Measurements from ENCODE around the gene IP6K2. TPM values are rescaled to one million over a fixed set of nuclear protein-coding genes. Genes with fewer than 3 reads are reported as not detected.

Gene IP6K2
- total RNA-seq, 1 donor from 2014 or later = 104 TPM

DNA sequence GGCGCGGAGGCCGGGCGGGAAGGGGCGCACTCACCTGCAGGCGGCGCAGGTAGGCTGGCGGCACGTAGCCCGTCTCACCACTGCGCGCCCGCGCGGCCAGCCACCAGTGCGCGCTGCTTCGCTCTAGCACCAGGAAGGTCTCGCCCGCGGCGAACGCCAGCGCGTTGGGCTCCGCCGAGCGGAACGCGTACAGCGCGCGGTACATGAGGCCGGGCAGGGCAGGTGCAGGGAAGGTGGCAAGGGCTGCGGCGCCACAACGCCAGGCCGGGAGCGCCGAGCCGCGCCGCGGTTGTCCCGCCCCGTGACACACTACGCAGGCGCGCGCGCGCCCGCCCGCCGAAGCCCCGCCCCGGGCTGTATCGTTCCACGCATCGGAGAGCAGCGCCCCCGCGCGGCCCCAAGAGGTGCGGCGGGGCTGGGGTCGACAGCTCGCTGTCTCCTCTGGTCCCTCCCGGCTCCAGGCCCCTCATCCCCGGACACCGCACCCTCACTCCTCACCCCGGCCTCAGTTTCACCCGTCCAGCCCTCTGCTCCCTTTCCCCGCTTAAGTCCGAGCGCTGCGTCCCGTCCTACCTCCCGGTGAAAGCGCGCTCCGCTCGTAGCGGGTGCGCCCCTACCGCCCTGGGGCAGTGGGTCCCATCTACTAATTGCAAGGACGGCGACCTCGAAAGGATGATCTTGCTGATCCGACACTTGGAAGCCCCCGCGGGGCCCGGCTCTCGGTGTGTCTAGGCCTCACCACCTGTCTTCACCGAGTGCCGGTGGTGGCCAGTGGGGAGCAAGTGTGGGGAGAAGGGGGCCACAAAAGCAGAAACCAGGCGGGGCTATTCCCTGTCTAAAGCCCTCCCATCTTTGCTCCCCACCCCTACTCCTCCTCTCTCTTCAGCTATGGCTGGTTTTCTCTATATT, 31.2 kb downstream of the IP6K2 start, which contains the start of gene NCKIPSD:
Gene NCKIPSD, minus strand, starts transcription at position 313 of the 909 bp plus-strand sequence. Its CDS starts 108 bp downstream, at position 205.
- Mint-ChIP-seq H3K27ac (ENCODE audit: unreplicated experiment) (peak within 1 kb of the TSS; percentile 90), H3K9me3 (ENCODE audit: unreplicated experiment) (no peaks in the 10 kb centered on the region), H3K4me1 (ENCODE audit: unreplicated experiment) (peaks cover 45% of the 10 kb centered on the region), H3K27me3 (ENCODE audit: unreplicated experiment) (no peaks in the 10 kb centered on the region), H3K4me3 (ENCODE audit: unreplicated experiment) (peak within 1 kb of the TSS; percentile 82), H3K36me3 (ENCODE audit: unreplicated experiment) (peaks cover 26% of the 10 kb centered on the region)
- DNase-seq (ENCODE audit: extremely low spot score, unreplicated experiment) = peak; percentile 96
- TF ChIP-seq, protein P1, sequence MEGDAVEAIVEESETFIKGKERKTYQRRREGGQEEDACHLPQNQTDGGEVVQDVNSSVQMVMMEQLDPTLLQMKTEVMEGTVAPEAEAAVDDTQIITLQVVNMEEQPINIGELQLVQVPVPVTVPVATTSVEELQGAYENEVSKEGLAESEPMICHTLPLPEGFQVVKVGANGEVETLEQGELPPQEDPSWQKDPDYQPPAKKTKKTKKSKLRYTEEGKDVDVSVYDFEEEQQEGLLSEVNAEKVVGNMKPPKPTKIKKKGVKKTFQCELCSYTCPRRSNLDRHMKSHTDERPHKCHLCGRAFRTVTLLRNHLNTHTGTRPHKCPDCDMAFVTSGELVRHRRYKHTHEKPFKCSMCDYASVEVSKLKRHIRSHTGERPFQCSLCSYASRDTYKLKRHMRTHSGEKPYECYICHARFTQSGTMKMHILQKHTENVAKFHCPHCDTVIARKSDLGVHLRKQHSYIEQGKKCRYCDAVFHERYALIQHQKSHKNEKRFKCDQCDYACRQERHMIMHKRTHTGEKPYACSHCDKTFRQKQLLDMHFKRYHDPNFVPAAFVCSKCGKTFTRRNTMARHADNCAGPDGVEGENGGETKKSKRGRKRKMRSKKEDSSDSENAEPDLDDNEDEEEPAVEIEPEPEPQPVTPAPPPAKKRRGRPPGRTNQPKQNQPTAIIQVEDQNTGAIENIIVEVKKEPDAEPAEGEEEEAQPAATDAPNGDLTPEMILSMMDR (IDR thresholded peaks at IDR 0.05) = peak; percentile 91

DNA sequence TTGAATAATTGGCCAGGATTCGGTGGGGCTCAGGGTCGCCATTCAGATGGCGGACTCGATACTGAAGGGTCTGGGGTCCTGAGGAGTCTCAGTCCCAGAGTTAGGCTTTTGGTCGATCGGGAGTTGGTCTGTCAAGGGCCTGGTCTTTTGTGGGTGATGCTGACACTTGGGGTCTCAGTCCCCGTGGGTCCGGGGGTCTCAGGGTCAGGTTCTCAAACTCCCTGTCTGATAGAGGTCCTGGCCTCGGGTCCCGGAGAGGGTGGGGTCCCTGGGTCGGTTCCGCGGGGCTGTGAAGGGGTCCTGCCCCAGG, 31.8 kb downstream of the IP6K2 start:
- DNase-seq (ENCODE audit: extremely low spot score, unreplicated experiment) = no peak
- TF ChIP-seq, protein P1 (IDR thresholded peaks at IDR 0.05) = no peak
- Mint-ChIP-seq H3K27me3 (ENCODE audit: unreplicated experiment) (no peaks in the 10 kb centered on the region), H3K27ac (ENCODE audit: unreplicated experiment) (peak overlapping the region; percentile 34), H3K36me3 (ENCODE audit: unreplicated experiment) (peaks cover 31% of the 10 kb centered on the region), H3K4me3 (ENCODE audit: unreplicated experiment) (peak overlapping the region; percentile 82), H3K9me3 (ENCODE audit: unreplicated experiment) (no peaks in the 10 kb centered on the region), H3K4me1 (ENCODE audit: unreplicated experiment) (peaks cover 45% of the 10 kb centered on the region)

DNA sequence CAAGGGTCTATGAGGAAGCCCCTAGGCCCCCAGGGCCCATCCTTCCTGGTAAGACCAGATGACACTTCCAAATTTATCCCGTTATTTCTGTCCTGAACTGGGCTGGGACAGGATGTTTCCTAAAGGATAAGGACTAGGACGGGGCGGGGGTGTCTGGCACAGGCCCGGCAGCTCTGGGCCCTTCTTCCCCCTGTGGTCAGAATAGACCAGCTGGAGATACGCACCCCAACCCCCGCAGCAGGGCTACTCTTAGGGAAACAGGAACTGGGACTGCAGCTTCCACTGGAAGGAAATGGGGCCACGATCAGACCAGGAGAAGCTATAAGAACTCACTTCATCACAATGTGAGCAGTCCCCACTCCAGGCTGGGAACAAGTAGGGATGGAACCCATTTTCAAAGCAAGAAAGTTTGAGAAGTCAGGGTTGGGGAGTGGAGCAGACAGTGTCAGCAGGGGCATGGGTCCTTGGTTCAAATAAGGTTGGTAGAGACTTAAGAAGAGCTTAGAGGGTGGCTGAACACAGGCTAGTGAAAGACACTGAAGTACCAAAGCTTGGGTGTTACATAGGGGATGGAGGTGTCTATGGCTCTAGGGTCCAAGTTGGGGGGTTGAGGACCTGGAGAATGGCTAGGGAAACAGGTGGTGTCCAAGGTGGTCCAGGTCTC, 32.4 kb downstream of the IP6K2 start:
- peaks cover 32% of the 10 kb centered on the region for H3K36me3 Mint-ChIP-seq (ENCODE audit: unreplicated experiment)
- peak overlapping the region; percentile 45 for H3K27ac Mint-ChIP-seq (ENCODE audit: unreplicated experiment)
- no peaks in the 10 kb centered on the region for H3K27me3 Mint-ChIP-seq (ENCODE audit: unreplicated experiment)
- H3K4me3 Mint-ChIP-seq (ENCODE audit: unreplicated experiment) = peak overlapping the region; percentile 82
- no peak for DNase-seq (ENCODE audit: extremely low spot score, unreplicated experiment)
- no peaks in the 10 kb centered on the region for H3K9me3 Mint-ChIP-seq (ENCODE audit: unreplicated experiment)
- H3K4me1 Mint-ChIP-seq (ENCODE audit: unreplicated experiment) = peaks cover 45% of the 10 kb centered on the region
- TF ChIP-seq, protein P1 (IDR thresholded peaks at IDR 0.05) = no peak

DNA sequence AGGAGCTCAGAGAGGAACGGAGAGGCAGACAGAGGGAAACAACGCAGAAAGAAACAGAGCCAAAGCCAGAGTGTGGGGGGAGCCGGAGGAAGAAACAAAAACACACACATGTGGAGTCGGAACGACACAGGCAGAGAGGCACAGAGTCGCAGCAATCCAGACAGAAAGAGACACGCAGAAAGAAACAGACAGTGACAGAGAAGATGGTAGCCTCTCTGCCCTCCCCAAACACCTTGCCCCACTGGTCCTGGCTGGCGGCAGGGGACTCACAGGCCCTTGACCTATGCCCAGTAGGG, 33.0 kb downstream of the IP6K2 start:
- DNase-seq (ENCODE audit: extremely low spot score, unreplicated experiment) = no peak
- H3K4me3 Mint-ChIP-seq (ENCODE audit: unreplicated experiment) = peak overlapping the region; percentile 82
- H3K4me1 Mint-ChIP-seq (ENCODE audit: unreplicated experiment) = peaks cover 45% of the 10 kb centered on the region
- H3K9me3 Mint-ChIP-seq (ENCODE audit: unreplicated experiment) = no peaks in the 10 kb centered on the region
- TF ChIP-seq, protein P1 (IDR thresholded peaks at IDR 0.05) = no peak
- H3K27me3 Mint-ChIP-seq (ENCODE audit: unreplicated experiment) = no peaks in the 10 kb centered on the region
- peaks cover 32% of the 10 kb centered on the region for H3K36me3 Mint-ChIP-seq (ENCODE audit: unreplicated experiment)
- peak overlapping the region; percentile 78 for H3K27ac Mint-ChIP-seq (ENCODE audit: unreplicated experiment)

DNA sequence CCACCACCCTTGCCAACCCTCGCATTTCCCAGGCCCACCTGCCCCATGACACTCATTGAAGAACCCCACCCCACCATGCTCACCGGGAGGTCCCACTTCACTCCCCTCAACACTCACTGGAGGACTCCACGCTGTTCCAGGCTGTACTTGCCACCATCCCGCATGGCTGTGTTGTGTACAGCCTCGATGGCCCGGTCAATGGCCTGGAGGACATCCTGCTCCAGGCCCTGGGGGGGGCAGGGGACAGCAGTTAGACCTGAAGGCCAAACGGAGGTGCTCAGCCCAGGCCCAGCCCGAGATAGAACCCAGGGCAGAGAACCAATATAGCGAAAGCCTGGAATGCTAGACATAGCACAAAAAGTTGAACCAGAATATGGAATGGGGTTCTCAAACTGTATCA, 34.2 kb downstream of the IP6K2 start:
- H3K27me3 Mint-ChIP-seq (ENCODE audit: unreplicated experiment) = no peaks in the 10 kb centered on the region
- TF ChIP-seq, protein P1 (IDR thresholded peaks at IDR 0.05) = no peak
- peaks cover 35% of the 10 kb centered on the region for H3K36me3 Mint-ChIP-seq (ENCODE audit: unreplicated experiment)
- no peak for DNase-seq (ENCODE audit: extremely low spot score, unreplicated experiment)
- no peaks in the 10 kb centered on the region for H3K9me3 Mint-ChIP-seq (ENCODE audit: unreplicated experiment)
- H3K4me1 Mint-ChIP-seq (ENCODE audit: unreplicated experiment) = peaks cover 40% of the 10 kb centered on the region
- peak overlapping the region; percentile 78 for H3K27ac Mint-ChIP-seq (ENCODE audit: unreplicated experiment)
- H3K4me3 Mint-ChIP-seq (ENCODE audit: unreplicated experiment) = no peak overlapping the region

All from osteocyte (in vitro differentiated cells).